H1 (cell line): Measurements from ENCODE around the gene DEPP1. TPM values are rescaled to one million over a fixed set of nuclear protein-coding genes. Genes with fewer than 3 reads are reported as not detected.

Experiments
- CTCF ChIA-PET: fragments of 300-600 bp; sonication (Branson Sonifier 250); formaldehyde crosslinking; loops from one replicate; lab custom pipeline; 2021; ENCODE audit not compliant: partially characterized antibody; lab: Charles Lee
- POLR2A ChIA-PET: fragments of 300-600 bp; sonication (Branson Sonifier 250); formaldehyde crosslinking; loops from one replicate; lab custom pipeline; 2021; ENCODE audit warnings: inconsistent platforms; ENCODE audit not compliant: partially characterized antibody; lab: Charles Lee
- DNase-seq, 2 experiments: peaks; one replicate each; pipeline versions ENCODE4 v3.0.0 to v3.0.0-alpha.2; 2010 to 2022; ENCODE audit warnings: low spot score in 2 of 2, low read depth in 1 of 2, mixed read lengths in 1 of 2
- FAIRE-seq: peaks from 2 replicates; lab custom pipeline; 2011; peaks lifted over from hg19 to GRCh38; lab: Jason Lieb, UNC
- H2AFZ ChIP-seq: 2 replicates; pipeline ENCODE4 v1.8.1; 2012; ENCODE audit warnings: low read length, inconsistent platforms
- H2AK5ac ChIP-seq: 2 replicates; pipeline ENCODE4 v1.6.1; 2013; ENCODE audit warnings: low read depth, low read length
- H2BK120ac ChIP-seq: replicated peaks from 2 replicates; pipeline ENCODE3; 2013; ENCODE audit warnings: low read depth, low read length, inconsistent platforms
- H2BK12ac ChIP-seq: 2 replicates; pipeline ENCODE4 v1.6.1; 2013; ENCODE audit warnings: low read depth, low read length
- H2BK15ac ChIP-seq: 2 replicates; pipeline ENCODE4 v1.6.1; 2013; ENCODE audit warnings: low read length
- H2BK20ac ChIP-seq: 2 replicates; pipeline ENCODE4 v1.6.1; 2013; ENCODE audit warnings: low read length
- H2BK5ac ChIP-seq: 2 replicates; pipeline ENCODE4 v1.6.1; 2013; ENCODE audit warnings: low read depth, low read length
- H3K14ac ChIP-seq: 2 replicates; pipeline ENCODE4 v1.6.1; 2013; ENCODE audit warnings: inconsistent platforms; ENCODE audit not compliant: insufficient read length
- H3K18ac ChIP-seq: 2 replicates; pipeline ENCODE4 v1.6.1; 2013; ENCODE audit warnings: low read length; ENCODE audit errors: extremely low read depth
- H3K23ac ChIP-seq: 2 replicates; pipeline ENCODE4 v1.6.1; 2013; ENCODE audit warnings: inconsistent platforms; ENCODE audit not compliant: insufficient read length
- H3K23me2 ChIP-seq: 2 replicates; pipeline ENCODE4 v1.6.1; 2013; ENCODE audit warnings: low read depth, low read length
- H3K27ac ChIP-seq: 2 replicates; pipeline ENCODE4 v1.6.1; 2011; ENCODE audit warnings: low read depth, low read length, inconsistent platforms
- H3K27me3 ChIP-seq, 4 experiments: replicated peaks in 1 of 4; 1 replicate in 1 of 4; 2 replicates in 3 of 4; pipeline versions ENCODE4 v1.6.1 to v1.8.1; 2011 to 2013; ENCODE audit warnings: low read length in 3 of 4, mild to moderate bottlenecking in 3 of 4, inconsistent platforms in 2 of 4, mixed read lengths in 2 of 4, moderate library complexity in 1 of 4; ENCODE audit not compliant: control insufficient read depth in 3 of 4, insufficient read depth in 3 of 4; ENCODE audit errors: extremely low read depth in 1 of 4
- H3K36me3 ChIP-seq, 4 experiments: 2 replicates each; pipeline versions ENCODE4 v1.6.1 to v1.8.1; 2011 to 2013; ENCODE audit warnings: mild to moderate bottlenecking in 4 of 4, low read length in 3 of 4, moderate library complexity in 2 of 4, control low read depth in 1 of 4, inconsistent platforms in 1 of 4; ENCODE audit not compliant: insufficient read depth in 4 of 4, control insufficient read depth in 2 of 4
- H3K4ac ChIP-seq: replicated peaks from 2 replicates; pipeline ENCODE3; 2013; ENCODE audit warnings: low read length, low read depth, mixed read lengths, inconsistent platforms; ENCODE audit not compliant: insufficient read length
- H3K4me1 ChIP-seq, 4 experiments: replicated peaks in 1 of 4; 1 replicate in 1 of 4; 2 replicates in 3 of 4; pipeline versions ENCODE4 v1.6.1 to v1.8.1; 2011 to 2013; ENCODE audit warnings: low read length in 3 of 4, inconsistent platforms in 2 of 4, mixed read lengths in 1 of 4; ENCODE audit not compliant: insufficient read depth in 4 of 4, control insufficient read depth in 3 of 4
- H3K4me2 ChIP-seq, 2 experiments: 2 replicates each; pipeline versions ENCODE4 v1.6.1 to v1.8.1; 2011 to 2013; ENCODE audit warnings: low read depth in 2 of 2, low read length in 2 of 2, control low read depth in 1 of 2, inconsistent platforms in 1 of 2, mild to moderate bottlenecking in 1 of 2; ENCODE audit not compliant: insufficient read depth in 1 of 2
- H3K4me3 ChIP-seq, 4 experiments: fragments of 200-600, 300-600 bp in 1 of 4; sonication (generic), shearing (Covaris generic), sonication (Bioruptor Twin) in 1 of 4; 2 replicates each; pipeline versions ENCODE4 v1.5.1 to v1.8.1; 2011 to 2016; ENCODE audit warnings: low read length in 4 of 4, low read depth in 3 of 4, control low read depth in 2 of 4, inconsistent platforms in 2 of 4, mild to moderate bottlenecking in 2 of 4, mixed read lengths in 1 of 4, moderate library complexity in 1 of 4; ENCODE audit not compliant: insufficient read depth in 2 of 4; ENCODE audit errors: extremely low read depth in 1 of 4
- H3K56ac ChIP-seq: replicated peaks from 2 replicates; pipeline ENCODE3; 2013; ENCODE audit warnings: low read depth, mild to moderate bottlenecking, mixed read lengths, low read length, inconsistent platforms; ENCODE audit not compliant: insufficient read length
- H3K79me1 ChIP-seq: 2 replicates; pipeline ENCODE4 v1.6.1; 2013; ENCODE audit warnings: low read depth, low read length, control low read depth
- H3K79me2 ChIP-seq, 2 experiments: 2 replicates each; pipeline versions ENCODE4 v1.6.1 to v1.8.1; 2012 to 2013; ENCODE audit warnings: low read length in 2 of 2, mild to moderate bottlenecking in 2 of 2, inconsistent platforms in 1 of 2; ENCODE audit not compliant: insufficient read depth in 2 of 2, control insufficient read depth in 1 of 2
- H3K9ac ChIP-seq, 4 experiments: replicated peaks in 1 of 4; 1 replicate in 1 of 4; 2 replicates in 3 of 4; pipeline versions ENCODE4 v1.6.1 to v1.8.1; 2011 to 2013; ENCODE audit warnings: low read depth in 3 of 4, low read length in 3 of 4, control low read depth in 2 of 4, mild to moderate bottlenecking in 2 of 4, moderate library complexity in 2 of 4, inconsistent platforms in 1 of 4; ENCODE audit errors: extremely low read depth in 1 of 4
- H3K9me3 ChIP-seq, 2 experiments: 2 replicates each; pipeline versions ENCODE4 v1.6.1 to v1.8.1; 2012 to 2013; ENCODE audit warnings: mild to moderate bottlenecking in 2 of 2, moderate library complexity in 2 of 2, control low read depth in 1 of 2, inconsistent platforms in 1 of 2, low read depth in 1 of 2, low read length in 1 of 2, mixed read lengths in 1 of 2; ENCODE audit not compliant: insufficient read depth in 2 of 2
- H4K20me1 ChIP-seq, 2 experiments: replicated peaks in 1 of 2; 2 replicates each; pipeline versions ENCODE3 to v1.8.1; 2011 to 2013; ENCODE audit warnings: inconsistent platforms in 2 of 2, low read length in 2 of 2, mild to moderate bottlenecking in 1 of 2; ENCODE audit not compliant: insufficient read depth in 2 of 2, control insufficient read depth in 1 of 2
- H4K5ac ChIP-seq: 2 replicates; pipeline ENCODE4 v1.6.1; 2013; ENCODE audit warnings: low read length, low read depth, mixed read lengths, inconsistent platforms; ENCODE audit not compliant: insufficient read length
- H4K8ac ChIP-seq: 2 replicates; pipeline ENCODE4 v1.8.0; 2013; ENCODE audit warnings: mild to moderate bottlenecking, moderate library complexity, low read length, inconsistent platforms; ENCODE audit not compliant: insufficient read depth; ENCODE audit errors: extremely low read depth
- H4K91ac ChIP-seq: replicated peaks from 2 replicates; pipeline ENCODE3; 2013; ENCODE audit warnings: low read length, mixed read lengths, inconsistent platforms; ENCODE audit not compliant: insufficient read length
- CBX8 ChIP-seq: fragments of 300-800, 300-1000 bp; sonication (generic); IDR thresholded peaks from 2 replicates; pipeline ENCODE4 v1.7.1; 2016; ENCODE audit warnings: low read depth, low read length, borderline replicate concordance
- CHD2 ChIP-seq: IDR thresholded peaks from 2 replicates; pipeline ENCODE4 v1.6.1; 2012; ENCODE audit warnings: low read length, improper control_type of control experiment
- CTCF ChIP-seq, 3 experiments: IDR thresholded peaks; 1 replicate in 2 of 3; 2 replicates in 1 of 3; pipeline versions ENCODE4 v1.5.1 to v1.6.1; 2011; ENCODE audit warnings: low read length in 3 of 3, mild to moderate bottlenecking in 3 of 3, inconsistent platforms in 2 of 3, low read depth in 1 of 3, moderate library complexity in 1 of 3; ENCODE audit not compliant: insufficient read depth in 1 of 3; ENCODE audit errors: control extremely low read depth in 1 of 3
- SP2 ChIP-seq: IDR thresholded peaks from 2 replicates; pipeline ENCODE4 v1.6.1; 2012; ENCODE audit warnings: mild to moderate bottlenecking, low read length, inconsistent platforms
- WGBS, 2 experiments: shearing (Covaris generic) in 1 of 2; methylation state at CpG; one replicate each; pipeline versions ENCODE4 v1.1.6 to v1.1.7; 2013 to 2015; ENCODE audit warnings: low lambda C conversion rate in 2 of 2, mixed read lengths in 2 of 2, inconsistent platforms in 1 of 2, low coverage in 1 of 2, missing lambda C conversion rate in 1 of 2; ENCODE audit not compliant: insufficient replicate concordance in 2 of 2, insufficient coverage in 1 of 2, insufficient read length in 1 of 2; ENCODE audit errors: extremely low coverage in 1 of 2, missing lambda C conversion rate in 1 of 2; 5-methylcytosine and 5-hydroxymethylcytosine counted together
- polyA plus RNA-seq, 7 experiments: library from polyadenylated mRNA; depleted of rRNA in 3 of 7; stranded (reverse) in 5 of 7; unstranded in 2 of 7; fragments of >200 nt in 5 of 7; fragments of 200-250 nt in 2 of 7; gene quantifications; 1 replicate in 5 of 7; 2 replicates in 1 of 7; 4 replicates in 1 of 7; pipeline versions ENCODE4 v1.2.1 to v1.2.3, GENCODE V29; 2011 to 2013; ENCODE audit warnings: missing spikeins in 2 of 7, mixed read lengths in 2 of 7
- total RNA-seq: library from RNA; stranded (reverse); fragmentation: NEBNext Ultra II Directional; extraction: Animal tissue kit (Norgen Biotek cat#: 25700); gene quantifications from 2 replicates; pipeline ENCODE4 v1.2.1, GENCODE V29; 2021

The DEPP1 gene
- total and polyA plus RNA-seq, 2 of the 8 experiments (the other 6 are each of a cell fraction or from before 2014, with no cell fraction given), result 0.67 to 4.5 TPM

GRCh38 chr10:45005284-45005683 lies 26.7 kb upstream of the DEPP1 start:
- Histone ChIP-seq H3K9me3 (no peaks in the 10 kb centered on the region), H3K79me1 (no peaks in the 10 kb centered on the region), H4K5ac (no peak overlapping the region), H3K4me3 (no peak overlapping the region), H3K56ac (no peak overlapping the region), H2AFZ (no peak overlapping the region), H3K36me3 (peaks cover 2 to 18% (median 11%) of the 10 kb centered on the region in 4 experiments; a peak in 7 of 8 replicates), H2BK12ac (no peak overlapping the region), H2BK20ac (no peak overlapping the region), H3K4ac (no peak overlapping the region), H2AK5ac (no peak overlapping the region), H2BK120ac (no peak overlapping the region), H3K79me2 (peaks cover 0 to 20% of the 10 kb centered on the region in 2 experiments; a peak in 3 of 4 replicates), H3K27ac (no peak overlapping the region), H4K20me1 (peaks cover 0 to 7% of the 10 kb centered on the region in 2 experiments), H3K14ac (no peak overlapping the region), H4K8ac (no peak overlapping the region), H3K23me2 (peaks cover 5% of the 10 kb centered on the region), H2BK5ac (no peak overlapping the region), H4K91ac (no peak overlapping the region), H2BK15ac (no peak overlapping the region), H3K27me3 (peaks cover 0 to under 1% (median under 1%) of the 10 kb centered on the region in 4 experiments; a peak in 3 of 7 replicates), H3K4me2 (no peak overlapping the region), H3K4me1 (peaks cover 0 to 3% (median under 1%) of the 10 kb centered on the region in 4 experiments; a peak in 4 of 7 replicates), H3K18ac (no peak overlapping the region), H3K23ac (no peak overlapping the region), H3K9ac (no peak overlapping the region)
- WGBS, 2 experiments, result 100% methylated on average over 1 of the region's 1 CpG; no CpG with 5 or more reads in 1 of the 2 experiments
- ChIA-PET CTCF (interaction anchor here (0.9 to 2.1 kb wide), 4 partner anchors 10 to 229 kb away, joined by 3 to 9 read pairs (median 4); no protein-coding TSS in a partner anchor), POLR2A (no interaction called here)
- TF ChIP-seq CTCF (IDR thresholded peaks at IDR 0.05; ENCODE audit: control extremely low read depth in 1 of 3, insufficient read depth in 1 of 3, low read depth in 1 of 3, low read length in 3 of 3) (no peak), CBX8 (no peak), CHD2 (no peak), SP2 (no peak)
- DNase-seq (no peak), FAIRE-seq (no peak)
